ENCODE results near the gene ZNF532.
"Not testable (repeated sequence)": the region's sequence is repeated elsewhere in the genome, so short reads cannot be mapped to it uniquely, and the experiment has no call there.

Gene ZNF532

DNA sequence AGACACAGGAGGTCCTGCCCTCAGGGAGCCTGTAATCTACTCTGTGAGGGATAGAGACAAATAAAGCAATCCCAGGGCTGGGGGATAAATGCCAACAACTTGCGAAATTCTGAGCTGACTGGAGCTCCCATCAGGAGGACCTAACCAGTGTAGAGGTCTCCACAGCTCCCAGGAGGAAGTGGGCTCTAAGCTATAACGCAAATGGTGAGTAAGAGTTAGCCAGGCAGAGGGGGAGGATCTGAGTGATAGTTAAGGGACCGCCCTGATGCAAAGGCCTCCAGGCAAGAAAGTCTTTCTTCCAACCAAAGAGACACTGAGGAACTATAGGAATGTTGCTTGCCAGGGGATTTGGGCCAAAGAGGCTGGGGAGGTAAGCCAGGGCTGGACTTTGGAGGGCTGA, 16.0 kb upstream of the ZNF532 start:
- DNase-seq, result no peak

DNA sequence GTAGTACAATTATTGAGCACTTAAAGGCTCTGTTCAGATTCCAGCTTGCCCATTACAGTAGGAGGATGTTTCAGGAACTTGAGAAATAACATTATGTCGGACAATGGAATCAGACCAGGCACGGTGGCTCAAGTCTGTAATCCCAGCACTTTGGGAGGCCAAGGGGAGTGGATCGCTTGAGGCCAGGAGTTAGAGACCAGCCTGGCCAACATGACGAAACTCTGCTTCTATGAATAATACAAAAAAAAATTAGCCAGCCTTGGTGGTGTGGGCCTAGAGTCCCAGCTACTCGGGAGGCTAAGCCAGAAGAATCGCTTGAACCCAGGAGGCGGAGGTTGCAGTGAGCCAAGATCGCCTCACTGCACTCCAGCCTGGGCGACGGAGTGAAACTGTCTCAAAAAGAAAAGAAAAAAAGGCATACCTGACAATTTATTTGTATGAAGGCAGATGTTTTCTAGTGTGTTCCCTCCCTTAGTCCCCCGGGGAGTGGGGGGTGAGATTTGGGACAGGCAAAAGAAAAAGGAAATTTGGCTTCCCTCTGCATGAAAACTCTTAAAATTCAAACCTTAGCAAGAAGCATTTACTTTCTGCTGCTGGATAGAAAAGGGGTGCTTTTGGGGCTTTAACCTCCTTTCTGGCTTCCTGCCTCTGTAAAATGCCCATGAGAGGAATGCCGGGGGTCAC, 13.7 kb upstream of the ZNF532 start:
- no peak for DNase-seq

GRCh38 chr18:58851856-58852255, 12.8 kb upstream of the ZNF532 start:
- no peak for DNase-seq

DNA sequence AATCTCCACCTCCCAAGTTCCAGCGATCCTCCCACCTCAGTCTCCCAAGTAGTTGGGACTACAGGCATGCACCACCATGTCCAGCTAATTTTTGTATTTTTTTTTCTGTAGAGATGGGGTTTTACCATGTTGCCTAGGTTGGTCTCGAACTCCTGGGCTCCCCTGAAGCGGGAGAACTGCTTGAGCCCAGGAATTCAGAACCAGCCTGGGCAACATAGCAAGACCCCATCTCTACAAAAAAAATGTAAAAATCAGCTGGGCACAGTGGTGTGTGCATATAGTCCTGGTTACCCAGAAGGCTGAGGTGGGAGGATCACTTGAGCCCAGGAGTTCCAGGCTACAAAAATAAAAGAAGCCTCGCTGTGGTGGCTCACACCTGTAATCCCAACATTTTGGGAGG, 12.0 kb upstream of the ZNF532 start:
- no peak for DNase-seq

- no peak for DNase-seq
Observed at GRCh38 chr18:58853561-58853960, 11.1 kb upstream of the ZNF532 start.

DNA sequence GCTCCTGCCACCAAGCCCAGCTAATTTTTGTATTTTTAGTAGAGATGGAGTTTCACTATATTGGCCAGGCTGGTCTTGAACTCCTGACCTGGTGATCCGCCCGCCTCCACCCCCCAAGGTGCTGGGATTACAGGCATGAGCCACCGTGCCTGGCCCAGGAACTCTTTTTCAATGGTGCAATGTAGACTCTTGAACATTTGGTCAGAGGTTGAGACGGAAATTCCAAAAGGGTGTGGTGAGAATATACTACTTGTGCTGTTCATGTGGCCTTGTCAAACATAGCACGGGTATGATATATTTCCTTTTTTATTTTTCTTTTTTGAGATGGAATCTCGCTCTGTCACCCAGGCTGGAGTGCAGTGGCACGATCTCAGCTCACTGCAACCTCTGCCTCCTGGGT, 9.2 kb upstream of the ZNF532 start:
- not testable (repeated sequence) for DNase-seq

GRCh38 chr18:58856881-58857280, 7.8 kb upstream of the ZNF532 start:
- DNase-seq, result no peak

DNA sequence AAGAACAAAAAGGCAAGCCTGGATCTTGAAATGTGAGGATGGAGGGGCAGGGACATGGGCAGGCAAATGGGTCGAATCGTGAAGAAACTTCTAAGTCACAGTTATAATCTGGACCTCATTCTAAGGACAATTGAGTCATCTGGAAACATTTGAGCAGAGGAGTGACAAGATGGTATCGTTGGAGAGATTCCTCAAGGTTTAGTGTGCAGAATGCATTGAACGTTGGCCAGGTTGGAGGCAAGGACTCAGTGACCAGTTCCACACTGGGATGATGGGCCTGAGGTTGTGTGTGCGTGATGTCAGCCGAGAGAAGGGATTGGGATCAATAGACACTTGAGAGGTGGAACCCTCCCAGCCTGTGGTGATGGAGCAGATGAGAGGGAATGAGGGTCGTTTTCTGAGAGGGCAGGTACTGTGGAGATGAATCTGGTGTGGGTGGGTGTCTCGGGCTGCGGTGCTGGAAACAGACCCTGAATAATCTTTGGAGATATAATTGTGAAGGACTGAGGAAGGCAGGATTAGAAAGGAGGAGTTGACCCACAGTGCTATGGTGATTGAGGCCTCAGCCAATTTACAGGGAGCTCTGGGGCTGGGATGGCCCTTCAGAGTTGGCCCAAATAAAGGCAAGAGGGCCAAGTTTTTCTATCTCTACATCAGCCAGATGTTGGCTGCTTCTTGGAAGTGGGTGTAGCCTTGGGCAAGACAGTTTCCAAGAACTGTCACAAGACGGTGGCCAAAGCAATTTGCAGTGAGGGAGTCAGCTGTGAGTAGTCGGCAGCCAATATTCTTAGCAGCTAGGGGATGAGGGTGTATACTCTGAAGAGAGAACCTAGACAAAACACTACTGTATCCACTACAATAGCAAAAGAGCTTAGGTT, 5.8 kb upstream of the ZNF532 start:
- no peak for DNase-seq

DNA sequence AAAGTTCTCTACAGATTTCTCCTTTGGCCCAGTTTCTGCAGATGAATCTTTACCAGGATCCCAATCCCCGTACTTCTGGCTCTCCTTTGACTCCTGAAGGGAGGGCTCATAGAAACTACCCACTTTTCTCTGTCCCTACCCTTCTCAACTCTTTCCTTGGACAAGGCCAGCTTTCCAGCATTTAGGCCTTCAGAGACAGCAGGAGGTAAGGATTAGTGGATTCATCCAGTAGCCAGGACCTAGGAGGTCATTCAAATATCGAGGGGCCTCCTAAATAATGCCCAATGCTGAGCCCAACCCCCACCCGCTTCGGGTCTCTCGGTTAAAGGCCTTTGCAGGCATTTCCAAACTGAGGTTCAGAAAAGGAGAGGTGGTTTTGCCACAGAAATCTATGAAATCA, 4.8 kb upstream of the ZNF532 start:
- no peak for DNase-seq

DNA sequence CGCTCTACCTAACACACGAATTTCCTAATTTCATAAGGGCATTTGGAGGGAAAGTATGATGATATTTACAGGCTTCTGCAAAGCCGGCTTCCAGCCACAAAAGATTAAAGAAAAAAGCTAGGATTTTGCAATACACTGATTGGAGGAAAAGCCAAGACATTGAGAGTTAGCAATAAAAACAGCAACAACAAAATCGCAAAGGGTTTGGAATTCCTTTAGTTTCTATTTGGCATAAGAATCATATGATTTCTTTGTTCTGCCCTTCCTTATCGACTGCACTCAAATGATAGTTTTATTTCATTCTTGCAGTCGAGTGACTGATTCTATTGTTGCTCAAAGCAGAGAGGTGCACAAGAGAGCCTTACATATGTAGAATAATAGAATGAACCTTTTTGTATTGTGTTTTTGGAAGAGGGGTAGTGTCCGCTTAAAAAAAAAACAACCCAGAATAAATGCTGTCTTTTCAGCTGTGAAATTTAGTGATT, 3.9 kb upstream of the ZNF532 start:
- DNase-seq, result no peak

DNA sequence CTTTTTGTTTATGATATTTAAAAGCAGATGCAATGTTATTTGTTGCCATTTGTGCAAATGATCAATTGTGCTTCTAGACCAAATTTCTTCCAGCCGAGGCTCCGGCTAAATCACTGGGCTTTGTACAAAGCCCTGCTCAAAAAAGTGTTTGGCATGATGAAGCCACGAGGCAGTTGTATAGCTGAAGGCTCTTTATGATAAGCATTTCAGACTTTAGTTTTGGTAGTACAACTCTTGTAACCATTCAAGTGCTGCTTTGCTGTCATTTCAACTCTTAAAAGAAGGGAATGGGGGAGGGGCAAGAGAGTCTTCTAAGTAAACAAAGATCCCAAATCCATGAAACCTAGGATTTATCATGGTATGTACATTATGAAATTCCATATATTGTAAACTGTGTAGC, 3.3 kb upstream of the ZNF532 start:
- DNase-seq, result peak; percentile 15

DNA sequence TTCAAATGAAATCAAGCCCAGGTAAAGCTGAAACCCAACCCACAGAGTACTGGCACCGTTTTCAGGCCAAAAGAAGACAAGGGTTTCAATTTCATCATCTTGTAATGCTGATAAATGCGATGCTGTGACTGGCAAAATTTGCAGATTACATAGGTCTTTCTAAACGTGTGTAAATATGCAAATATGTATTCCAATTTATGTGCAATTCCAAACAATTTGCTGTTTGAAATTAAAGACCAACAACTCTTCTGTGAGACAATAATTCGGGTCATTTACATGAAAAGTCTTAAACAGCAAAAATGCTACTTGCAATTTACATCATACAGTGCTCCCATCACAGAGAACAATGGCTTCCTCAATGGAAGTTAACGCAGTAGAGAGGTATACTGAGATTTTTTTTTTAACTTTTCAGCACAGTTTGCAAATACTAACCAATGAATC, 2.8 kb upstream of the ZNF532 start:
- no peak for DNase-seq

DNA sequence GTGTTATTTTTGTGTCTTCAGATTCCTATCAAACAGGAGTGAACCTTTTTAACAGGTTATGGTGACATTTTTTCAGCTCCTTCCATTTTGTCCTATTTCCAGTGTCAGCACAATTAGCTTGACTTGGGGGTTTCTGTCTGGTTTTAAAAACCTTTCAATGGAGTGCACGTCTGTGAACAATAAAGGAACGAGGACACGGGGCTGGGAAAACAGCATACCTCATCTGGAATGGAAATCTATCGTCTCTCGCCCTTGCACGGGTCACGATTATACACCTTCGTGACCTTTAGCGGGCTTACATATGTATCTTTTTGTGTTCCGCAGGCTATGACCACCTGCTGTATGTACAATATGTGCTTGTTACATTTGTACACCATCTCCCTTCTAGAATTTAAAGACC, 2.3 kb upstream of the ZNF532 start:
- peak; percentile 50 for DNase-seq

DNA sequence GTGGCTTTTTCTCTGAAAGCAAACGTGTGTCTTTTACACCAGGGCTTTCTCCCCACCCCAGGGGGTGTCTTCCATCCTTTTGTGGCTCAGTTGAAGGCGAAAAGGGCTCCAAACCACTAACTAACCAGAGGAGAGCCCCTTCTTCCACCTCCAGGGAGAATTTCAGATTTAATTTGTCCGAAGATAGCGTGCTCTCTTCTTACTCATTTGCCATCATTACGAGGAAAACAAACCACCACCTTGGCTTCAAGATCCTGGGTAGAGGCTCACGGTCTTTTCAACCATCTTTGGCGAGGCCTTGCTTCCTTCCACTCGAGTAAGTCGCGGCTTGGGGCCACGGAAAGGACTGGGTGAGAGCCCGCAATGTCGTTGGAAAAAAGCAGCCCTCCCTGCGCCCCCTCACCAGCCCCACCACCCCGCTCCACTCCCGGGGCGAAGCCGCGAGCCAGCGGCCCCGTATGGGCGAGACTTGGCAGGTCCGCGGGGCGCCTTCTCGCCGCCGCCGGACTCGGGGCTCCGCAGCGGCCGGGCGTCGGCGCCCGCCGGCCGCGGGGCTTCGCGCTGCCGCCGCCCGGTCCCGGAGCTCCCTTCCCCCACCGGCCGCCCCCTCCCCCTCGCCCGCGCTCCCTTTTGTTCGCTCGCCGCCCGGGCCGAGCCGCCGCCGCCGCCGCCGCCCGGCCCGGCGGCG, 1.7 kb upstream of the ZNF532 start:
- peak; percentile 50 for DNase-seq

GRCh38 chr18:58863539-58864145, 1.0 kb upstream of the ZNF532 start:
- peak; percentile 9 for DNase-seq

- DNase-seq, result no peak
Observed at GRCh38 chr18:58865033-58865590, 435 bp downstream of the ZNF532 start.

GRCh38 chr18:58865701-58866065, 1.0 kb downstream of the ZNF532 start:
- no peak for DNase-seq

GRCh38 chr18:58866066-58866772, 1.5 kb downstream of the ZNF532 start:
- DNase-seq, result no peak

DNA sequence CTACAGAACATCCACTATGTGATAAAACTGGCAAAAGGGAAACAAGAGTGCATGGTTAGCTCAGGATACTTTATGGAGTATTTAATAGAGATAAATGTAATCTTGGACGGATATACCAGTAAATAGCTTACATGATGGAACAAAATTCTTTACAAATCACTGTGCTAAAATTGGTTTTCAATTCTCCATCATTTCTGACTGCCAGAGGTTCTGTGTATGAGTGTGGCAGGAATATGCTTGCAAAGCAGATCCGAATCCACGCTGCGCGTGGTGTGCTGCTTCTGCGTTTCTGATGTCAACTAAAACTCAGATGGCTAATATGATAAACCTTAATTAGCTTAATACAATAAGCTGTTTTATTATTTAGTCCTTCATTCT, 2.1 kb downstream of the ZNF532 start:
- no peak for DNase-seq

- DNase-seq, result no peak
Observed at GRCh38 chr18:58867281-58867961, 2.7 kb downstream of the ZNF532 start.

DNA sequence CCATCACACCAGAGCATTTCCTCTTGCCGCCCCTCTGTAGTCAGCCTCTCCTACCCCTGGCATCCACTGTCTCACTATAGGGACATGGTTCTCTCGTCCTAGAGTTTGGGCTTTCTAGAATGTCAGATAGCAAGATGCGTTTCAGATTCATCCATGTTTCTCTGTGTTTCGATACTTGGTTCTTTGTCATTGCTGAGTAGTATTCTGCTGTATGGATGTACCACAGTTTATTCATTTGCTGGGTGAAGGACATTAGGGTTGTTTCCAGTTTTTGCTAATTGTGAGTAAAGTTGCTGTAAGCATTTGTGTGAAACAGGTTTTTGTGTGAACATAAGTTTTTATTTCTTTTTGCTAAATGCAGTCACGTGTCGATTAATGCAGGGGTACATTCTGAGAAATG, 3.8 kb downstream of the ZNF532 start:
- no peak for DNase-seq

DNA sequence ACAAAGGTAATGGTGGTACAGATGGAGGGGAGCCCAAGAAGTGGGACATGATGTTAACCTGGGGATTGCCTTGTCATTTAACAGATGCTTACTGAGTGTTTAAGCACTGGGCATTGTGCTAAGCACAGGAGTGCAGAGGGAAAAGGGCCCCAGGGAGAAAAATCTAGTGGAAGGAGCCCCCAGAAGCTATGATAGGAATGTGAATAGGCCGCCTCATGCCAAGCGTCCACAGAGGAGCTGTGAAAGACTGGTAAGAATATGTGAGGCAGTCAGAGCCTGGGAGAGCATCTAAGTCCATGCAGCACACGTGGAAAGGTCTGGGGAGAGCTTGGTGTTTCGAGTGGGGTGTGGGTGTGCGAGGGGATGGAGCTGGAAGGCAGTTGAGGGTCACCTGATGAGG, 5.5 kb downstream of the ZNF532 start:
- DNase-seq, result no peak

Measured in NCI-H510A (cell line).